GM10248 (cell line): ENCODE data around the gene SNAPIN.

Source experiments
- CTCF ChIA-PET: fragments of 300-600 bp; sonication (Branson Sonifier 250); formaldehyde crosslinking; extraction: SDS; loops from one replicate; lab custom pipeline; 2021; ENCODE audit warnings: antibody characterized with exemption; lab: Yijun Ruan, JAX
- POLR2A ChIA-PET: fragments of 350-650 bp; sonication (Branson Sonifier 250); formaldehyde crosslinking; extraction: SDS; loops from one replicate; lab custom pipeline; 2020; ENCODE audit warnings: antibody characterized with exemption; lab: Yijun Ruan, JAX
- DNase-seq: peaks from one replicate; pipeline ENCODE4 v3.0.0; 2012; ENCODE audit errors: extremely low spot score
- TF ChIP-seq, protein P1 (sequence below): IDR thresholded peaks from 2 replicates; pipeline ENCODE4 v1.5.1; 2012; ENCODE audit warnings: mild to moderate bottlenecking, low read depth; ENCODE audit errors: extremely low read depth, missing control alignments, control extremely low read depth

SNAPIN gene

DNA sequence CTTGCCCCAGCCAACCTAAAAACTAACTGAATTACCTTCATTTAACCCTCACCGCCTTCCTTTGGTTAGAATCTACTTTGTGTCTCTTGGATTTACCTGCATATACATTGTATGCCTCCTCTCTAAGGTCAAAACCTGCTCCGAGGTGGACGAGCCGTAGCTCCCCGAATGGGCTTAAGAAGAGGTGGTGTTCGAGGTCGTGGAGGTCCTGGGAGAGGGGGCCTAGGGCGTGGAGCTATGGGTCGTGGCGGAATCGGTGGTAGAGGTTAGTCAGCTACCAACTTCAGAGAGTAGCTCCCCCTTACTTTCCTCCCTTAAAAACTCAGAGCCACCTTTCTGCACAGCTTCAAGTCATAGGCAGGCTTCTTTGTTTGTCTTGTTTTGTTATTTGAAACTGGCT lies 15.4 kb upstream of the SNAPIN start:
- TF ChIP-seq, protein P1, sequence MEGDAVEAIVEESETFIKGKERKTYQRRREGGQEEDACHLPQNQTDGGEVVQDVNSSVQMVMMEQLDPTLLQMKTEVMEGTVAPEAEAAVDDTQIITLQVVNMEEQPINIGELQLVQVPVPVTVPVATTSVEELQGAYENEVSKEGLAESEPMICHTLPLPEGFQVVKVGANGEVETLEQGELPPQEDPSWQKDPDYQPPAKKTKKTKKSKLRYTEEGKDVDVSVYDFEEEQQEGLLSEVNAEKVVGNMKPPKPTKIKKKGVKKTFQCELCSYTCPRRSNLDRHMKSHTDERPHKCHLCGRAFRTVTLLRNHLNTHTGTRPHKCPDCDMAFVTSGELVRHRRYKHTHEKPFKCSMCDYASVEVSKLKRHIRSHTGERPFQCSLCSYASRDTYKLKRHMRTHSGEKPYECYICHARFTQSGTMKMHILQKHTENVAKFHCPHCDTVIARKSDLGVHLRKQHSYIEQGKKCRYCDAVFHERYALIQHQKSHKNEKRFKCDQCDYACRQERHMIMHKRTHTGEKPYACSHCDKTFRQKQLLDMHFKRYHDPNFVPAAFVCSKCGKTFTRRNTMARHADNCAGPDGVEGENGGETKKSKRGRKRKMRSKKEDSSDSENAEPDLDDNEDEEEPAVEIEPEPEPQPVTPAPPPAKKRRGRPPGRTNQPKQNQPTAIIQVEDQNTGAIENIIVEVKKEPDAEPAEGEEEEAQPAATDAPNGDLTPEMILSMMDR = no peak
- DNase-seq = no peak
- POLR2A ChIA-PET = interaction anchor here (1.4 to 3.1 kb wide), 2 partner anchors 9 to 10 kb away, joined by 6 to 23 read pairs; partner anchors contain the start of gene CHTOP
- CTCF ChIA-PET = interaction anchor here (1.2 to 2.9 kb wide), 4 partner anchors 9 to 17 kb away, joined by 3 to 12 read pairs (median 8); partner anchors contain the start of genes CHTOP, S100A1 and S100A13

DNA sequence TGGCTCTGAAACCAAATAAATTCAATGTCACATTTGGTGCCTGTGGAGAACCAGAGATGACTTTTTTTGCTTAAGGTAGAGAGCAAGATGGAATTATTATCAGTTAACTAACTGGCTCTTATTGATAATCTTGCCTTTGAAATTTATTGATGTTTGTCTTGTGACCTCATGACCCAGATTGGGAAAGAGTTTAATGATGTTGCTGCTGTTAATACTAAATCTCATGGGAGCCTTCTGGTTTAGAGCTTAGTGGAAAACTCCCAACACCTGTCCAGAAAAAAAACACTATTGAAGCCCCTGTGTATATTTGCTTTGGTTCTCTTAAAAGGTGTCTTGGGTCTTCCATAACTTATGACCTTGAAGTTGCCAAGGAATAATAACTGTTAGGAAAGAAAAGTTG lies 14.7 kb upstream of the SNAPIN start:
- no peak for DNase-seq
- CTCF ChIA-PET = interaction anchor here (0.8 to 2.9 kb wide), 6 partner anchors 9 to 111 kb away, joined by 3 to 12 read pairs (median 6); partner anchors contain the start of genes CHTOP, S100A1 and S100A13
- POLR2A ChIA-PET = interaction anchor here (1.4 to 3.1 kb wide), 2 partner anchors 9 to 10 kb away, joined by 6 to 23 read pairs; partner anchors contain the start of gene CHTOP

GRCh38 chr1:153646672-153647345 lies 11.7 kb upstream of the SNAPIN start:
- POLR2A ChIA-PET = interaction anchor here (0.6 kb wide), 1 partner anchor 1994 kb away, joined by 4 read pairs; no protein-coding TSS in a partner anchor
- CTCF ChIA-PET = interaction anchor here (1.2 to 1.8 kb wide), 2 partner anchors 9 to 19 kb away, joined by 4 read pairs; partner anchors contain the start of gene S100A13
- TF ChIP-seq, protein P1 = no peak
- no peak for DNase-seq

More for the DNA sequence above, 14.7 kb upstream of the SNAPIN start:
- TF ChIP-seq, protein P1 = no peak

DNA sequence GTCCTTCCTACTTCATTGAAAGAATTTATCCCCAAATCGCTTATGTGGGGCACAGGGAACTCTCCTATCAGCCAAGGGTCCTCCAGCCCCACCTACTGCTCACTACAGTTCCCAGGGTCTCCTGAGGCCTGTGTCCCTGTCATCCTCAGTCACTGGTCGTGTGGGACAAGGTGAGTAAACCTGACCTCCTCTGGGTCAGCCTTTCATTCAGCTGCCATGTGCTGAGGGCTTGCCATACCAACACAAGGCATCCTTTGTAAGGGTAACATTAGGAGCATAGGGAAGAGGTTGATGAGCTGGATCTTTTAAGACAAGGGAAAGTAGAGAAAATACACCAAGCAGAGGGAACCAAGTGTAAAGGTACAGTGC lies 11.2 kb upstream of the SNAPIN start:
- CTCF ChIA-PET = interaction anchor here (1.2 to 1.8 kb wide), 3 partner anchors 9 to 20 kb away, joined by 3 to 4 read pairs (median 4); partner anchors contain the start of gene S100A13
- TF ChIP-seq, protein P1 = no peak
- POLR2A ChIA-PET = interaction anchor here (0.6 kb wide), 1 partner anchor 1995 kb away, joined by 4 read pairs; no protein-coding TSS in a partner anchor
- DNase-seq = no peak

DNA sequence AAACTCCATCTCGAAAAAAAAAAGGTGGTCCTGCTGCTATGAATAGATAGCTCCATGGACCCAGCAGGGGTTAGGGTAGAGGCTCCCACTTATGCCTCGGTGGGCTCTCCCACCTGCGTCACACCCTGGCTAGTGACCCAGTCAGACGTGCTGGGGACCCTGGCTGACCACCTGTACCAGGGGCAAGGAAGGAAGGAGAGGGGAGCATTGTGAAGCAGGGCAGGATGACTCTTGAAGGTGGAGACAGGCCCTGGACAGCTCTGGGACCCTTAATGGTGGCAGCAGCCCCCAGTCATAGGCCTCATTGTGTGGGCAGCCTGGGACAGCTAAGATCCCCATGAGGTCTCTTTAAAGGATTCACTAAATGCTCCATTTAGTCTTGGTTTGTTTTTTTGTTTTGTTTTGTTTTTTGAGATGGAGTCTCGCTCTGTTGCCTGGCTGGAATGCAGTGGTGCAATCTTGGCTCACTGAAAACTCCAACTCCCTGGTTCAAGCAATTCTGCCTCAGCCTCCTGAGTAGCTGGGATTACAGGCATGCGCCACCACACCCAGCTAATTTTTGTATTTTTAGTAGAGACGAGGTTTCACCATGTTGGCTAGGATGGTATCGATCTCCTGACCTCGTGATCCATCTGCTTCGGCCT lies 10.4 kb upstream of the SNAPIN start:
- TF ChIP-seq, protein P1 = no peak
- ChIA-PET CTCF (interaction anchor here (1.2 to 1.8 kb wide), 4 partner anchors 10 to 21 kb away, joined by 3 to 4 read pairs (median 4); partner anchors contain the start of gene S100A13), POLR2A (interaction anchor here (0.6 to 1.7 kb wide), 3 partner anchors 10 to 14 kb away, joined by 3 to 9 read pairs (median 3); partner anchors contain the start of gene CHTOP)
- DNase-seq = no peak
